Activated naive CD4-positive, alpha-beta T cell treated with anti-CD3 and anti-CD28 coated beads, Interleukin-2, amount 50 U/mL, for 72 hours (primary cell): ENCODE data around the gene MT1HL1. TPM values are rescaled to one million over a fixed set of nuclear protein-coding genes. Genes with fewer than 3 reads are reported as not detected.

Source experiments
- total RNA-seq, 2 donors: library from RNA; stranded (reverse); gene quantifications; one replicate each; pipeline ENCODE4 v1.2.3, GENCODE V29; 2022

Gene MT1HL1
- total RNA-seq, 2 donors from 2014 or later: not detected

Other genes with a start within 250 kb of the MT1HL1 start
- 10 to 100 TPM; 67.4 to 68.7 TPM for gene MTR, start 209.1 kb downstream of the MT1HL1 start, total RNA-seq
- gene RYR2, start 37.7 kb upstream of the MT1HL1 start, total RNA-seq: not detected